DLD1 (cell line): Measurements from ENCODE around the gene FBXW7.

Experiments used
- in situ Hi-C: cut with HindIII; loops from 2 replicates; pipeline ENCODE4 v1.10.0; 2017; ENCODE audit warnings: low sequenced_read_pairs

The FBXW7 gene

DNA sequence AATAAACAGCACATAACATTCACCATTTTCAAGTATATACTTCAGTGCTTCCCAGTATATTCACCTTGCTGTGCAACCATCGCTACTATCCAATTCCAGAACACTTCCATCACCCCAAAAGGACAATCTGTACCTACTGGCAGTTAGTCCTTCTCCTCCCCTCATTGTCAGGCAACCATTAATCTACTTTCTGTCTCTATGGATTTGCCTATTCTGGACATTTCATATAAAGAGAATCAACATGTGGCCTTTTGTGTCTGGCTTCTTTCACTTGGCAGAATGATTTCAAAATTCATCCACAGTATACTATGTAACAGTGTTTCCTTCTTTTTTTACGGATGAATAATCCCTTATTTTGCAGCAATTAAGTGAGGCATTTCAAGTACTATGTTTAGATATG lies 189.4 kb downstream of the FBXW7 start:
- in situ Hi-C loops, result no loop called here

DNA sequence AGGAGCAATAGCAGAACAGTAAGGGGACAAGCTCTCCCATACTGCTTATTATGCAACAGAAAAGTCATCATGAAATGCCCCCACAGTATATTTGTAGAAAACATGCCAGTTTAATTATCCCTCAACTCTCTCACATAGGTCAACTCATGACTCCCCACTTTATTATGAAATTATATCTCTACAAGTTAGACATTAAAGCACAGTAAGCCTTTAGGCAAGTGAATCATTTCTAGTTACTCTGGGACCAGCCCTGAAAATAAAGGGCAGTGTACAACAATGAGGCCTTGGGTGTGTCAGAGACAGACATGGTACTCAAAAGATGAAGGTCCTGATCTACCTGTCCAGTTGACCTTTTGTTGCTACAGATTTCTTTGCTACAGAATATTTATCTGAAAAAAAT lies 191.9 kb downstream of the FBXW7 start:
- in situ Hi-C loops, result no loop called here

DNA sequence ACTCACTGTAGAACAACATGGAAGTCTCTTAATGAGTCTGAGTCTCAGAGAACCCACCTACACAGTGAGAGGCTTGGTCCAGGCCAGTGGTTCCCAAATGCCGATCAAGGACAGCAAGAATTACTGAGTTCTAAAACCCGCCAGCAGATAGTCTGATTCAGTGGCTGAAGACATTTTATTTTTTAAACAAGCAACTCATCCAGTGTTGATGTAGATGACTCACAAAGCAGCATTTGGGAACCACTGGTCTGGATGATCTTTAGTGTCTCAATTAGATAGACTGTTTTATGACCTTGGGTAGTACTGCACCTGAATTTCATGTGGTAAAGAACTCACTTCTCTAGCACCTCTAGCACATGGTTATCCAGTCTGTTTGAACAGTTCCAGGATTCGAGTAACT lies 193.6 kb downstream of the FBXW7 start:
- in situ Hi-C loops, result no loop called here

DNA sequence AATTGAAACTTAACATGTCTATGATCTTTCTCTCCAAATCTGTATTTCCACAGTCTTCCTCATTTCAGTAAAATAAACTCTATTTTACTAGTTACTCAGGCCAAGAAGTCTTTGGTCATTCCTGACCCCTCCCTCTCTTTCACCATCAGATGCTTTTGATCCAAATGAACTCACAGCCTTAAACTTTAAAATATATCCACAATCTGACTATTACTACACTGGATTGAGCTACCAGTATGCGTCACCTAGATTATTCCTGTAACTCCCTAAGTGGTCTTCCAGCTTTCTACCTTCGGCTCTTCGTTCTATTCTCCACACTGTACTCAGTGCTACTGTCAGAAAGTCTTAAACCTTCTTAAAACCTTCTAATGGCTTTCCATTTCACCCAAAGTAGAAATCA lies 195.1 kb downstream of the FBXW7 start:
- in situ Hi-C loops, result no loop called here

DNA sequence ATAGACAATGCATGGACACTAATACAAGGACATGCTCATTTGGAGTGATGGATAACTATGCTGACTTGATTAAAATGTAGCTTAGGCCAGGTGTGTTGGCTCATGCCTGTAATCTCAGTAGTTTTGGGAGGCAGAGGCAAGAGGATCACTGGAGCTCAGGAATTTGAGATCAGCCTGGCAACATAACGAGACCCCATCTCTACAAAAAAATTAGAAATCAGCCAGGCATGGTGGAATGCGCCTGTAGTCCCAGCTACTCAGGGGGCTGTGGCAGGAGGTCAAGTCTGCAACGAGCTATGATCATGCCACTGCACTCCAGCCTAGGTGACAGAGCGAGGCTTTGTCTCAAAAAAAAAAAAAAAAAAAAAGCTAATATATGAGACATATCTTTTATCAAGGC lies 196.3 kb downstream of the FBXW7 start:
- in situ Hi-C loops, result no loop called here

DNA sequence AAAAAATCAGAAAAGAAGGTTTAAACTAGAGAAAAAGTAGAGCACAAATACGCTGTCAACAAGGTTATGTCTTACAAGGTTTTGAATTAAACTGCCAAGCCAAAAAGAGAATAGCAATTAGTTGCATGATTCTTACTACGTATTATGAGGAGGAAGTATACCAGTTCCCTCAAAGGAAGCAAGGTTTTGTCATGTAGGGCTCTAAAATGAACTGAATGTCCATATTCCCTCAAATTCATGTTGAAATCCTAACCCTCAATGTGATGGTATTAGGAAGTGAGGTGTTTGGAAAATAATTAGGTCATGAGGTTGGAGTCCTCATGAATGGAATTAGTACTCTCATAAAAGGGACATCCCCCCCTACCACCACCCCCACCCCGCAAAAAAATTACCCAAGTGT lies 201.0 kb downstream of the FBXW7 start:
- in situ Hi-C loops, result no loop called here

DNA sequence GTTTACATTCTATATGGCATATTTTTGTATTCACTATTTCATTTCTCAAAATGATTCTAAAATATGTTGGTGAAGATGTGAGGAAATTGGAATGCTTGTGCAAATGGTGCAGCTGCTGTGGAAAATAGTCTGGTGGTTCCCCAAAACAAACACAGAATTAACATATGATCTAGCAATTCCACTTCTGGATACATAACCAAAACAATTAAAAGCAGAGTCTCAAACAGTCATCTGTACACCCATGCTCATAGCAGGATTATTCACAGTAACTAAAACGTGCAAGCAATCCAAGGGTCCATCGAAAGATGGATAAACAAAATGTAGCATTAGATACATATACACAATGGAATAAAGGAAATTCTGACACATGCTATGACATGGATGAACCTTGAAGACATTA lies 204.8 kb downstream of the FBXW7 start:
- in situ Hi-C loops, result no loop called here

DNA sequence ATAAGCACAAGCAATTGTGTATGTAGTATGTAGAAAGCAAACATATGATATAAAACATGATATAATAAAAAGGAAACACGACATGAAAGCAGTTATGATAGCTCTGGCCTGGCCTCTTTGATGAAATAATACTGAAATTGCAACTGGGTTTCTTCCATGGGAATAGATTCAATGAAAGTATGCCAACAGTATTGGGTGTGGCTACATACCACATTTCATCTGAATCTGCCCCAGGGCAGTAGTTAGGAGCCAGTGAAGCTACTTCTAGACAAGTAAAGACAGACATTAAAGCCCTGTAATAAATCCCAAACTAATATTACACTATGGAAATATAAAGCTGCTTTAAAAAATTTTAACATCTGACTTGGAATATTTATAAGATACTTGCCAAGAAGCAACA lies 207.3 kb downstream of the FBXW7 start:
- in situ Hi-C loops, result no loop called here

DNA sequence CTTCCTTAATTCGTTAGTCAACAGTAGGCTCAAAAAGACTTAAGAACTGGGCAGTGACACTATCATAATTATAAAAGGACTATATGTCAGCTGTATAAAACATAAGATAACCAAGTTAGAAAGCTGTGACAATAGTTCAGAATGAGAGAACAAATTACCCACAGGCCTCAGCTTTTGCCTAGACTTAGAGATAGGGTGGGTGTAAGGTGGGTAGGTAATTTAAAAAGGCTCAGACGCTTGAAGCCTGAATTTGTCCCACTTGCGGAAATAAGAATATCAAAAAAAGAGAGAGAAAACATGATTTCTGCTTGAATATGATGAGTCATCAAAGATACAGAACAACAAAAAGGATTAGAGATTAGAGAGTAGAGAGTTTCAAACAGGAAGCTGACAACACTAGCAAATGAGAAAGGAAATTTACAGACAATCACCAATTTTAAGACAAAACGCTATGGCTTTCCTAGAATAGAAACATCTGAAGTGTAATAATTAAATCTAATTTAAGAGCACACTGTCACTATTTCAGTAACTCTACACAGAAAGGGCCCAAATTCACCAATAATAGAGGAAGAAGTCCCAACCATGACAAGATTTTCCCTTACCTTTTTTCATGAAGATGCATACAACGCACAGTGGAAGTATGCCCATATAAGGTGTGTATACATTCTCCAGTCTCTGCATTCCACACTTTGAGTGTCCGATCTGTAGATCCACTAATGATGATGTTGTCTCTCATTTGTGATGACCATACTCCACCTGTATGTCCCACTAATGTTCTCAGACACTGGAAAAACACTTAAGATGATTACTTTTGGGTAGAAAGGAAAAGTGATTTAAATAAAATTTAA lies 208.1 kb downstream of the FBXW7 start:
- in situ Hi-C loops, result no loop called here

DNA sequence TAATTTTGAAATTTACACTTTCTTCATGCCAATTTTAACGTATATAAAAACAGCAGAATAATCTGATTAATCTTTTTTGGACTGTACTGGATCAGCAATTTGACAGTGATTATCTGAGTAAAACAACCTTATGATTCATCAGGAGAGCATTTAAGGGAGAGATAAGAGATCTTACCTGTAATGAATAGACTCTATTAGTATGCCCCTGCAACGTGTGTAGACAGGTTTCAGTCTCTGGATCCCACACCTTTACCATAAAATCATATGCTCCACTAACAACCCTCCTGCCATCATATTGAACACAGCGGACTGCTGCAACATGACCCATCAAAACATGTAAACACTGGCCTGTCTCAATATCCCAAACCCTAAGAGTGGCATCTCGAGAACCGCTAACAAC lies 210.1 kb downstream of the FBXW7 start:
- in situ Hi-C loops, result no loop called here

DNA sequence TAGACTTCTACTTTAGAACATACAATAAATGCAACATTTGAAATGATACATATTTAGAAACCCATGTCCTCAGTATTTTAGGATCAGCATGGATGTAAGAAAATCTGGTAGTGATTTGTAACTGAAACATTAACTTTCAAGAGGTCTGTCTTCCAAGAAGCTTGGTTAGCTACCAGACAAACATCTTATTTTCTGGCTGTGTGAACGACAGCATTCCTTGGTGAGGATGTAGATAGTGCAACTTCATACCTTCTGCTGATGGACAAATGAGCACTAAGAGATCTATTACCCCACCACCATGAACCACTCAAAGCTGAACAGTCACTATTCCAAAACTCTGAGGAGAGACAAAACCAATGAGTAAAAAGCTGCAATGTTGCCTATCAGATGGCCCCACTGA lies 212.7 kb downstream of the FBXW7 start:
- in situ Hi-C loops, result no loop called here

DNA sequence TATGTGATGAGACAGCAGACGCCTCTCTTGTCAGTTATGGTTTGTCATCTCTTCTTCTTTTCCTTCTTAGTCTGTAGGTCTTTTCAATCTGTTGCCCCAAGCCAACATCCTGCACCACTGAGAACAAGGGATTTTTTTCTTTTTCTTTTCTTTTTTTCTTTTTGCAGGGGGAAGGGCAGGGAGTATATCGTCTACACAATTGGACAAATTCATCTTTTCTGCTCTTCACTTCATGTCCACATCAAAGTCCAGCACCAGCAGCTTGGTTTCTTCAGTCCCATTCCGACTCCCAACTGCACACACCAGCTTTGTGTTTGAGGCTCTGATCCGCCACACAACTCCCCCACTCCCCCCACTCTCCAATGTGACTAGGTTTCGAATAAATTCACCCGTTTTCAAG lies 213.2 kb downstream of the FBXW7 start:
- in situ Hi-C loops, result no loop called here

DNA sequence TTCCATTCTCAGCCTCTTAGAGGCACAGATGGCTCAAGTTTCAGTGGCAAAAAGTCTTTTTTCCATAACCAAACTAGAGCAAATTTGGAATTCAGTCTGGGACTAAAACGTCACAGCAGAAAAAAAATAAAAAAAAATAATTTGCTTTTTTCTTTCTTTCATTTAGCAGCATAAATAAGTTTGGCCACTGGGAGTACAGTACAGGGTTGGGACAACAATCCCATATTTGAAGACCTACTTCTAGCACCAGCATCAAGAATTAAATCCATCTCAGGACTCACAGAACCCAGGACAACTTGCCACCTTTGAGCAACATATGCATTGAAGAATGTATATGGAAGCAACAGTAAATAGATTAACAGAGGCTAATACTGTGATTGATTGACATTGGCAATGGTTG lies 214.0 kb downstream of the FBXW7 start:
- in situ Hi-C loops, result no loop called here

DNA sequence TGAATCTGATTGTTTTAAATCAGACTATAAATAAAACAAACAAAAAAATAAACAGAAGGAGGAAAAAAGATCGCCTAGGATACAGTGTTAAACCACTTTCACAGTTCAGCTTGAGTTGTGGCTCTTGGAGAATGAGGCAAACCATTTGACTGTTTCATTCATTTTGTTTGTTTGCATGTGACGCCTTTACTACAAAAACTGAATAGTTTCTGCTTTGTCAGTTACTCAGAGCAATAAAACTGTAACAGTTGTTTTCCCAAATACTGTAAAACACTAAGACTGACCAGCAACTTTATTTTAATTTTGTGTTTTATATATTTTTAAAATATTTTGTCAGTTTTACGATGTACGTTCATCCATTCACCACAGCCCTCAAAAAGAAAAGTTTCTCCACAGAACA lies 214.5 kb downstream of the FBXW7 start:
- in situ Hi-C loops, result no loop called here

DNA sequence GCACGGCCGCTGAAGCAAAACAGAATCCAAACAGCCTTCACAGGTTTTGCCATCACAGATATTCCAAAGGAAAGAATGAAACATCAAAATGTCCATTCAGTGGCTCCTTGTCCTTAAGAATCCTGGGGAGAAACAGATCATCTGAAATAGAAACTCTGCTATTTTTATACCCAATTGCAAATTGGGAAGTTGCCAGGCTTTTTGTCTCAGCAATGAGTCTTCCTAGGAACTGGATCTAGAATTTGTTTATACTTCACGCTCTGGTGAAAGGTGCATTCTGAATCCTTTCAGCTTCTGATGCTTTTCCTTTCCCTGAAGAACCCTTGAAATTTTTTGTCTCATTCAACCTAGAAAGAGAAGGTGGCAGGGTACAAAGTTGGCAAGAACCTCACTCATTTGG lies 218.9 kb downstream of the FBXW7 start:
- in situ Hi-C loops, result no loop called here

DNA sequence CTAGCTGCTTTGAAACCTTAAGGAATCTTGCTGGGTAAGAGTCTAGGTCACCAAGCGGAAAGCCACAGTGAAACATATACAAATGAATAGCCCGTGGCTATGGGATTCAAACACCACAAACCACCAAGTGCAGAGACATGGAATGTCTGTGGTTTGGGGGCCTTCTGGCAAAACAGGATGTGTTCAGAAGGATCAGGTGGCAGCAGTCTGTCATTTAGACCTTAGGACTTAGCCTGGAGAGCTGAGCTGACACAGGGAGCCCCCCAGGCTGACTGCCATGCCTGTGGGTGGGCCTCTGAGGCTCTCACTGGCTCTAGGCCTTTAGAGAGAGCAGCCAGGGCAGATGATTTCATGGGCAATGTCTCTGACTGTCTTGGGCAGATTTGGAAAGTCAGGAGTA lies 225.6 kb downstream of the FBXW7 start:
- in situ Hi-C loops, result no loop called here

DNA sequence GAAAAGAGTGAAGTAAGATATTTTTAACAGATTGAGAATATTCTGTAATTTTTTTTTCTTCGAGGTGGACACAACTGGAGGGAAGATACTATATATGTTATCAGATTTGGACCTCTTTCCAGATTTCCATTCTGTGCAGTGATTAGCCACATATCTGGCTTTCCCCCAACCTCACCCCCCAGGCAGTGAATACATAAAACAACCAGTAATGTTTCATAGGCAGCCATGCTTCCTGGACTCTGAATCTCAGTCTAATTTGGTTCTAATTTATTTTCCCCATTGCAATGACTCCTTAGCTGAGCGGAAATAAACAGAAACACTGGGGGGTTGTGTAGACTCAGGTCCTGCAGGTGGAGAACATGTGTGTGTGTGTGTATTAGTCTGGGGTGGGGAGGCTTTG lies 226.5 kb downstream of the FBXW7 start:
- in situ Hi-C loops, result no loop called here

DNA sequence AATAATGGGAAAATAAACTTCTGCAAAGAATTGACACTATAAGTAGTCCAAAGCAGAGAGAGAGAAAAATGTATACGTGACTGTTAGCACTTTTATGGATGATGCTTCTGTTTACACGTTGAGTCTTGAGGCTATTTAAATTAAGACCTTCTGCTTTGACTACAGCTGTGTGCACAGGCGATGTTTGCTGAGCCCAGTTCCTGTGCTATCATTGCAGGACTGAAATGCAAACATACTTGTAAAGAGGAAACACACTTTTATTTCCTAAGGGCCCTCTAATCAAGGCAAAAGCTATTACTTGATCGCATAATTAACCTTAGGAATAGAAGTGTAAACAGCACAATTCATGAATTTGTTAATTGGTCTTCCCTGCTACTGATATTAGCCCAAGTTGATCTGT lies 226.9 kb downstream of the FBXW7 start:
- in situ Hi-C loops, result no loop called here

DNA sequence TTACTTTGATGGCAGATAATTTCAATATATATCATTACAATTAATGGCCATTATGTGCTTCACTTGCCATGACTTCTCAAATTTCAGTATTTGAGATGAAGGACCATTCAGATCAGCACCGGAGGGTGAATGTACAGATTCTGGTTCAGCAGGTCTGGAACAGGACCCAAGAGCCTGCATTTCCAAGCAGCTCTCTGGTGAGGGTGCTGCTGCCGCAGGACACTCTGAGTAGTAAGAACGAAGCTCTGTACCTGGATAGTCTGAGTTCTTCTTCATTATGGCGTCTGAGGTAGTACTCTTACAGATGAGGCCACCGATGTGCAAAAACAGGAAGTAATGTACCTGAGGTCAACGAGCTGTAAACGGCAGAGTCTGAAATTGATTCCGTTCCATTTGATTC lies 228.2 kb downstream of the FBXW7 start:
- in situ Hi-C loops, result no loop called here

DNA sequence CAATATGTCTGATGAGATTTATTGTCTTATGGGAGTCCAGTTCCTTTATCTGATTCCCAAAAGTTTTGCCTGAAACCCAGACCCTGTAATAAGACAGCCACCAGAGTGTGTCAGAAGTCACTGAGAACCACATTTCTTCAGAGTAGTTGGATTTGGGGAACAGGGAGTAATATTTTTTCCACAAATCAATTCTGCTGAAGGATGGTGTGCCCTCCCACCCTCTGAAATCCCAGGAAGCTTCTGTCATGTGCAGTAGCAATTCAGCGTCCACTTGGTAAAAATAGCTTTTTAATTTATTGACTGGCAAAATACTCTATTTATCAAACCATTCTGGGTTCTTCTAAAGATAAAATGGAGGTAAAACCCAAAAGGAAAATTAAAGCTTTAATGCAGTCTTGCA lies 229.4 kb downstream of the FBXW7 start:
- in situ Hi-C loops, result no loop called here

DNA sequence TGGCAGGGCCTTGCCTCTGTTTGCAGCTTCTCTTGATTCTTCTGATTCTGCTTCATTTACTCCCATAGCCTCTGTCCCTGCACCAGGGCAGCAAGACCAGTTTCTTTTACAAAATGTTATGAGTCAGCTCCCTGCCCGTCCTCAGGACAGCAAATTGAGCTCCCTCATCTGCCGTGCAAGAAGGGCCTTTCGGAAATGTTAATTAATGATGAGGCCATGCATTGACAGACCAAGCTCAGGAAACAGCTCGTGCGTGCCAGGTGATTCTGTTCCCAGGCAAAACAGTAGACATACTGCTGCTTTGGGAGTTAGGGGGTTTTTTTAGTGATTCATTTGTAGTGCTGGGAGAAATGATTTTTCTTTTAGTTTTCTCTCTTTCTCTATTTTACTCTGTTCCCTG lies 231.7 kb downstream of the FBXW7 start:
- in situ Hi-C loops, result no loop called here

DNA sequence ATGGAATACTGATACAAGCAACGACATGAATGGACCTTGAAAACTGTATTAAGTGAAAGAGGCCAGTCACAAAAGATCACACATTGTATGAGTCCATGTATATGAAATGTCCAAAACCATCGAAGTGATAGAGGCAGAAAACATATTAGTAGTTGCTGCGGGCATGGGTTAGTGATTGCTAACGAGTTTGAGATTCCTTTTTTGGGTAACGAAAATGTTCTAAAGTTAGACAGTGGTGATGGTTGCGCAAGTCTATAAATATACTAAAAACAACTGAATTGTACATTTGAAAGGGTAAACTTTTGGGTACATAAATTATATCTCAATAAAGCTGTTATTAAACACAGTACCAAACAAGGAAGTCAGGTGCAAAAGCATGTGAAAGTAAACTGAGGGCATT lies 234.5 kb downstream of the FBXW7 start:
- in situ Hi-C loops, result no loop called here

DNA sequence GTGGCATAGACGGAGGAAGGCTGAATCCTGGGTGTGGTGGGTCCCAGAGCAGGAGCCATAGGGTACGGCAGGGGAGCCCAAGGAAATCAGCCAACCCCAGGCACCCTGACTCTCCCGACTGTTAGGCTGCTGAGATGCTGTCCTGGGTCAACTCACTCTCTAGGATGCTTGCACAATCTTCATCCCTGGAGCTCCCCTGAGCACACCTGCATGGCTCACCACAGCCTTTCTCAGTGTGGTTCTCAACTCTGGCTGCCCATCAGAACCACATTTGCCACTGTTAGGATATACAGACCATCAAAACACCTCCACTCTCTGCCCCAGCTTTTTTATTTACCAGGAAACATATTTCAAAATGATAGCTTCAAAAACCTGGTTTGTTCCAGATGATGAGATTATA lies 236.3 kb downstream of the FBXW7 start:
- in situ Hi-C loops, result no loop called here
